ENCODE data around the gene ARMC6.

ARMC6 gene

GRCh38 chr19:19033426-19034203, at the start of gene ARMC6, which contains the start of gene SUGP2:
Gene ARMC6, plus strand, starts transcription at chr19:19033603. Its CDS starts 607 bp downstream, at chr19:19034210.
Gene SUGP2, minus strand, starts transcription at chr19:19033517. Its CDS starts 2,446 bp downstream, at chr19:19031071.
- peak; percentile 80 for DNase-seq

- DNase-seq: no peak
Observed at GRCh38 chr19:18984251-18984650, 49.2 kb upstream of the ARMC6 start.

GRCh38 chr19:18985257-18985656, 48.1 kb upstream of the ARMC6 start:
- DNase-seq: no peak

GRCh38 chr19:18987456-18987855, 45.9 kb upstream of the ARMC6 start:
- no peak for DNase-seq

- DNase-seq: no peak
Observed at GRCh38 chr19:18989316-18989715, 44.1 kb upstream of the ARMC6 start.

- DNase-seq: no peak
Observed at GRCh38 chr19:18990128-18990708, 43.2 kb upstream of the ARMC6 start.

GRCh38 chr19:18991006-18991405, 42.4 kb upstream of the ARMC6 start:
- DNase-seq: no peak

- no peak for DNase-seq
Observed at GRCh38 chr19:18991468-18991867, 41.9 kb upstream of the ARMC6 start.

- no peak for DNase-seq
Observed at GRCh38 chr19:18992696-18993095, 40.7 kb upstream of the ARMC6 start.

GRCh38 chr19:18993115-18993514, 40.3 kb upstream of the ARMC6 start:
- DNase-seq: no peak

- no peak for DNase-seq
Observed at GRCh38 chr19:18995804-18996241, 37.6 kb upstream of the ARMC6 start.

- no peak for DNase-seq
Observed at GRCh38 chr19:18996351-18996750, 37.1 kb upstream of the ARMC6 start.

- no peak for DNase-seq
Observed at GRCh38 chr19:18996796-18997394, 36.5 kb upstream of the ARMC6 start.

GRCh38 chr19:18998276-18998675, 35.1 kb upstream of the ARMC6 start:
- no peak for DNase-seq

- no peak for DNase-seq
Observed at GRCh38 chr19:18999016-18999758, 34.2 kb upstream of the ARMC6 start.

GRCh38 chr19:18999896-19000620, 33.3 kb upstream of the ARMC6 start:
- DNase-seq: no peak

GRCh38 chr19:19004144-19004543, 29.3 kb upstream of the ARMC6 start:
- no peak for DNase-seq

- DNase-seq: no peak
Observed at GRCh38 chr19:19006213-19006612, 27.2 kb upstream of the ARMC6 start.

GRCh38 chr19:19009951-19010350, 23.5 kb upstream of the ARMC6 start:
- DNase-seq: no peak

GRCh38 chr19:19010551-19010950, 22.9 kb upstream of the ARMC6 start:
- DNase-seq: no peak

GRCh38 chr19:19021115-19021514, 12.3 kb upstream of the ARMC6 start:
- no peak for DNase-seq

- DNase-seq: no peak
Observed at GRCh38 chr19:19022380-19022961, 10.9 kb upstream of the ARMC6 start.
